HFFc6 (cell line): Measurements from ENCODE around the gene KLF11. TPM values are rescaled to one million over a fixed set of nuclear protein-coding genes. Genes with fewer than 3 reads are reported as not detected.
"Not testable (repeated sequence)": the region's sequence is repeated elsewhere in the genome, so short reads cannot be mapped to it uniquely, and the experiment has no call there.

Source experiments
- DNase-seq: peaks from one replicate; pipeline ENCODE4 v3.0.0-alpha.2; 2018
- H3K27ac Mint-ChIP-seq: 2 replicates; pipeline ENCODE4 v1.8.0; 2020; ENCODE audit warnings: mild to moderate bottlenecking, mixed read lengths
- H3K27me3 Mint-ChIP-seq: 2 replicates; pipeline ENCODE4 v1.8.0; 2021; ENCODE audit warnings: mild to moderate bottlenecking, moderate library complexity, mixed read lengths; ENCODE audit not compliant: insufficient read depth
- H3K36me3 Mint-ChIP-seq: 2 replicates; pipeline ENCODE4 v1.8.0; 2021; ENCODE audit warnings: low read depth, mixed read lengths
- H3K4me1 Mint-ChIP-seq: 2 replicates; pipeline ENCODE4 v1.8.0; 2020; ENCODE audit warnings: low read depth, mixed read lengths
- H3K4me3 Mint-ChIP-seq: 2 replicates; pipeline ENCODE4 v1.8.0; 2020; ENCODE audit warnings: mild to moderate bottlenecking, moderate library complexity, mixed read lengths
- H3K9me3 Mint-ChIP-seq: 2 replicates; pipeline ENCODE4 v1.8.0; 2020; ENCODE audit warnings: mild to moderate bottlenecking, mixed read lengths
- CTCF ChIP-seq: fragments of 200-600 bp; sonication (generic); IDR thresholded peaks from 2 replicates; pipeline ENCODE4 v1.5.0; 2021; ENCODE audit warnings: antibody characterized with exemption, mild to moderate bottlenecking
- total RNA-seq, 6 experiments: library from RNA; stranded (reverse); fragmentation: NEBNext Ultra II Directional; extraction: Animal tissue kit (Norgen Biotek cat#: 25700); gene quantifications; 2 replicates in 1 of 6; 3 replicates in 5 of 6; pipeline ENCODE4 v1.2.3, GENCODE V29; 2021

The KLF11 gene
- total RNA-seq, 6 experiments from 2014 or later, result 2.8 to 3.9 (median 3.6) TPM

GRCh38 chr2:10014418-10015190, 28.7 kb upstream of the KLF11 start:
- H3K27ac Mint-ChIP-seq, result no peak overlapping the region
- H3K27me3 Mint-ChIP-seq, result peaks cover 20% of the 10 kb centered on the region
- TF ChIP-seq CTCF, result no peak
- no peaks in the 10 kb centered on the region for H3K36me3 Mint-ChIP-seq
- no peak for DNase-seq
- H3K4me1 Mint-ChIP-seq, result no peaks in the 10 kb centered on the region
- no peaks in the 10 kb centered on the region; the same call in 1 of the 2 replicates for H3K9me3 Mint-ChIP-seq
- H3K4me3 Mint-ChIP-seq, result no peak overlapping the region

- H3K36me3 Mint-ChIP-seq, H3K27ac Mint-ChIP-seq, H3K4me1 Mint-ChIP-seq, DNase-seq, H3K9me3 Mint-ChIP-seq, H3K4me3 Mint-ChIP-seq: not testable (repeated sequence)
- peaks cover 18% of the 10 kb centered on the region for H3K27me3 Mint-ChIP-seq
Measured at GRCh38 chr2:10015376-10015989, 27.9 kb upstream of the KLF11 start.

- no peak for TF ChIP-seq CTCF
- Mint-ChIP-seq H3K27ac (no peak overlapping the region), H3K4me3 (no peak overlapping the region), H3K9me3 (no peaks in the 10 kb centered on the region; the same call in 1 of the 2 replicates), H3K4me1 (no peaks in the 10 kb centered on the region), H3K27me3 (peaks cover 18% of the 10 kb centered on the region), H3K36me3 (no peaks in the 10 kb centered on the region)
- DNase-seq, result no peak
Measured at GRCh38 chr2:10016001-10016801, 27.1 kb upstream of the KLF11 start.

GRCh38 chr2:10016802-10017258, 26.5 kb upstream of the KLF11 start:
- peaks cover 18% of the 10 kb centered on the region for H3K27me3 Mint-ChIP-seq
- no peak overlapping the region for H3K4me3 Mint-ChIP-seq

GRCh38 chr2:10017313-10017941, 25.9 kb upstream of the KLF11 start:
- no peak for TF ChIP-seq CTCF
- H3K4me3 Mint-ChIP-seq, result no peak overlapping the region
- no peaks in the 10 kb centered on the region for H3K36me3 Mint-ChIP-seq
- peaks cover 18% of the 10 kb centered on the region for H3K27me3 Mint-ChIP-seq
- DNase-seq, result no peak
- H3K9me3 Mint-ChIP-seq, result no peaks in the 10 kb centered on the region; the same call in 1 of the 2 replicates
- no peaks in the 10 kb centered on the region for H3K4me1 Mint-ChIP-seq
- H3K27ac Mint-ChIP-seq, result no peak overlapping the region

More at GRCh38 chr2:10016802-10017258, 26.5 kb upstream of the KLF11 start:
- Mint-ChIP-seq H3K36me3 (no peaks in the 10 kb centered on the region), H3K4me1 (no peaks in the 10 kb centered on the region), H3K9me3 (no peaks in the 10 kb centered on the region; the same call in 1 of the 2 replicates), H3K27ac (no peak overlapping the region)
- no peak for TF ChIP-seq CTCF
- no peak for DNase-seq
